PC-9 (cell line): ENCODE results near the gene ADAT3. TPM values are rescaled to one million over a fixed set of nuclear protein-coding genes. Genes with fewer than 3 reads are reported as not detected.
A peak's percentile ranks its signal among the peaks of the same experiment; 100 is the strongest.

Source experiments
- BruUV-seq: library from RNA; stranded (reverse); fragments of 400-500 nt; replicated peaks from 2 replicates; lab custom pipeline; 2021; lab: Mats Ljungman, UMichigan
- CTCF ChIA-PET: fragments of 300-600 bp; sonication (Branson Sonifier 250); formaldehyde crosslinking; loops from one replicate; lab custom pipeline; 2022; ENCODE audit warnings: antibody characterized with exemption; lab: Charles Lee
- POLR2A ChIA-PET: fragments of 300-600 bp; sonication (Branson Sonifier 250); formaldehyde crosslinking; loops from one replicate; lab custom pipeline; 2022; ENCODE audit warnings: antibody characterized with exemption; ENCODE audit not compliant: unreplicated experiment; lab: Charles Lee
- DNase-seq, 2 experiments: peaks; one replicate each; pipeline versions ENCODE4 v3.0.0 to v3.0.0-alpha.2; 2015 to 2022; ENCODE audit warnings: mixed read lengths in 1 of 2
- H2AFZ ChIP-seq: fragments of 200-600 bp; sonication (generic); 2 replicates; pipeline ENCODE4 v1.8.1; 2017; ENCODE audit warnings: antibody characterized with exemption
- H3F3A ChIP-seq: fragments of 200-600 bp; sonication (generic); 2 replicates; pipeline ENCODE4 v1.8.1; 2017; ENCODE audit warnings: antibody characterized with exemption, mild to moderate bottlenecking, low read depth; ENCODE audit not compliant: insufficient read depth
- H3K27ac ChIP-seq: fragments of 200-600 bp; sonication (generic); 2 replicates; pipeline ENCODE4 v1.6.1; 2016; ENCODE audit warnings: mixed run types
- H3K27me3 ChIP-seq: fragments of 200-600 bp; sonication (generic); 2 replicates; pipeline ENCODE4 v1.6.1; 2016; ENCODE audit warnings: low read depth, mixed run types; ENCODE audit not compliant: insufficient read depth
- H3K36me3 ChIP-seq: fragments of 200-600 bp; sonication (generic); 2 replicates; pipeline ENCODE4 v1.6.1; 2016; ENCODE audit warnings: low read depth, mixed run types
- H3K4me1 ChIP-seq: fragments of 200-600 bp; sonication (generic); replicated peaks from 2 replicates; pipeline ENCODE4 v1.6.1; 2016; ENCODE audit warnings: mixed run types; ENCODE audit not compliant: insufficient read depth
- H3K4me2 ChIP-seq: fragments of 200-600 bp; sonication (generic); 2 replicates; pipeline ENCODE4 v1.6.1; 2017; ENCODE audit warnings: mixed run types
- H3K4me3 ChIP-seq: fragments of 200-600 bp; sonication (generic); 2 replicates; pipeline ENCODE4 v1.6.1; 2016; ENCODE audit warnings: mixed run types
- H3K79me2 ChIP-seq: fragments of 200-600 bp; sonication (generic); 2 replicates; pipeline ENCODE4 v1.6.1; 2017; ENCODE audit warnings: low read depth, mixed run types
- H3K9me2 ChIP-seq: fragments of 200-600 bp; sonication (generic); 2 replicates; pipeline ENCODE4 v1.8.1; 2017; ENCODE audit warnings: mild to moderate bottlenecking; ENCODE audit not compliant: insufficient read depth
- H3K9me3 ChIP-seq: fragments of 200-600 bp; sonication (generic); 2 replicates; pipeline ENCODE4 v1.8.1; 2016; ENCODE audit warnings: low read depth; ENCODE audit not compliant: insufficient read depth
- H4K20me1 ChIP-seq: fragments of 200-600 bp; sonication (generic); 2 replicates; pipeline ENCODE4 v1.8.1; 2017; ENCODE audit not compliant: insufficient read depth
- EZH2 ChIP-seq: fragments of 200-600 bp; sonication (generic); IDR thresholded peaks from 2 replicates; pipeline ENCODE4 v1.8.0; 2017; ENCODE audit warnings: antibody characterized with exemption, low read depth
- intact Hi-C: fragments of 100-400 bp; cut with micrococcal nuclease; formaldehyde crosslinking; loops from one replicate; pipeline ENCODE4 v1.10.0; 2022; ENCODE audit not compliant: unreplicated experiment
- total RNA-seq: library from RNA; stranded (reverse); gene quantifications from 2 replicates; pipeline ENCODE4 v1.2.3, GENCODE V29; 2021
- TF ChIP-seq, protein P1 (sequence below): fragments of 200-600 bp; sonication (generic); conservative IDR thresholded peaks from 2 replicates; pipeline ENCODE4 v1.6.1; 2017; ENCODE audit warnings: mixed run types, antibody characterized with exemption, mild to moderate bottlenecking, moderate library complexity

The ADAT3 gene
- total RNA-seq, 1 experiment from 2014 or later, result 7.8 TPM

DNA sequence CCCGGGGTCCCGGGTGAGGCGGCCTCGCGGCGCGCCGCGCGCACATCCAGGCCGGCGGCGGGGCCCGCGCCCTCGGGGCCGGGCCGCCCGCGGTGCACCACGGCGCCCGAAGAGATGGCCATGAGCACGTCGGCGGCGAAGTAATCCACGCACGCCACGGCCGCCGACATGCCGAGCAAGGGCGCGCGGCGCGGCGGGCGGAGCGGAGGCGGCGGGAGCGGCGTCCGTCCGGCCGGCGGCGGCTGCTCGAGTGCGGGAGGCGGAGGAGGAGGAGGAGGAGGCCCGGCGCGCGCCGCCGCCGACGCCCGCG, 41.9 kb upstream of the ADAT3 start, which contains the start of gene KLF16:
Gene KLF16, minus strand, starts transcription at position 252 of the 310 bp plus-strand sequence. Its CDS starts 82 bp downstream, at position 170.
- POLR2A ChIA-PET, result no interaction called here
- peaks cover 43% of the 10 kb centered on the region for H3K79me2 ChIP-seq
- CTCF ChIA-PET, result no interaction called here
- peaks cover 30% of the 10 kb centered on the region for H4K20me1 ChIP-seq
- H3K9me3 ChIP-seq, result no peaks in the 10 kb centered on the region
- H2AFZ ChIP-seq, result peak within 1 kb of the TSS; percentile 79
- no peaks in the 10 kb centered on the region for H3F3A ChIP-seq
- no TSS peak for BruUV-seq
- intact Hi-C loops, result no loop called here
- peak within 1 kb of the TSS; percentile 83 for H3K27ac ChIP-seq
- no peak for DNase-seq
- peaks cover 10% of the 10 kb centered on the region; the same call in 1 of the 2 replicates for H3K4me1 ChIP-seq
- peak within 1 kb of the TSS; percentile 93 for H3K4me2 ChIP-seq
- no peaks in the 10 kb centered on the region for H3K27me3 ChIP-seq
- TF ChIP-seq EZH2, result no peak
- TF ChIP-seq, protein P1, sequence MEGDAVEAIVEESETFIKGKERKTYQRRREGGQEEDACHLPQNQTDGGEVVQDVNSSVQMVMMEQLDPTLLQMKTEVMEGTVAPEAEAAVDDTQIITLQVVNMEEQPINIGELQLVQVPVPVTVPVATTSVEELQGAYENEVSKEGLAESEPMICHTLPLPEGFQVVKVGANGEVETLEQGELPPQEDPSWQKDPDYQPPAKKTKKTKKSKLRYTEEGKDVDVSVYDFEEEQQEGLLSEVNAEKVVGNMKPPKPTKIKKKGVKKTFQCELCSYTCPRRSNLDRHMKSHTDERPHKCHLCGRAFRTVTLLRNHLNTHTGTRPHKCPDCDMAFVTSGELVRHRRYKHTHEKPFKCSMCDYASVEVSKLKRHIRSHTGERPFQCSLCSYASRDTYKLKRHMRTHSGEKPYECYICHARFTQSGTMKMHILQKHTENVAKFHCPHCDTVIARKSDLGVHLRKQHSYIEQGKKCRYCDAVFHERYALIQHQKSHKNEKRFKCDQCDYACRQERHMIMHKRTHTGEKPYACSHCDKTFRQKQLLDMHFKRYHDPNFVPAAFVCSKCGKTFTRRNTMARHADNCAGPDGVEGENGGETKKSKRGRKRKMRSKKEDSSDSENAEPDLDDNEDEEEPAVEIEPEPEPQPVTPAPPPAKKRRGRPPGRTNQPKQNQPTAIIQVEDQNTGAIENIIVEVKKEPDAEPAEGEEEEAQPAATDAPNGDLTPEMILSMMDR, result no peak
- no peaks in the 10 kb centered on the region for H3K36me3 ChIP-seq
- peak within 1 kb of the TSS; percentile 81 for H3K4me3 ChIP-seq
- H3K9me2 ChIP-seq, result no peaks in the 10 kb centered on the region

DNA sequence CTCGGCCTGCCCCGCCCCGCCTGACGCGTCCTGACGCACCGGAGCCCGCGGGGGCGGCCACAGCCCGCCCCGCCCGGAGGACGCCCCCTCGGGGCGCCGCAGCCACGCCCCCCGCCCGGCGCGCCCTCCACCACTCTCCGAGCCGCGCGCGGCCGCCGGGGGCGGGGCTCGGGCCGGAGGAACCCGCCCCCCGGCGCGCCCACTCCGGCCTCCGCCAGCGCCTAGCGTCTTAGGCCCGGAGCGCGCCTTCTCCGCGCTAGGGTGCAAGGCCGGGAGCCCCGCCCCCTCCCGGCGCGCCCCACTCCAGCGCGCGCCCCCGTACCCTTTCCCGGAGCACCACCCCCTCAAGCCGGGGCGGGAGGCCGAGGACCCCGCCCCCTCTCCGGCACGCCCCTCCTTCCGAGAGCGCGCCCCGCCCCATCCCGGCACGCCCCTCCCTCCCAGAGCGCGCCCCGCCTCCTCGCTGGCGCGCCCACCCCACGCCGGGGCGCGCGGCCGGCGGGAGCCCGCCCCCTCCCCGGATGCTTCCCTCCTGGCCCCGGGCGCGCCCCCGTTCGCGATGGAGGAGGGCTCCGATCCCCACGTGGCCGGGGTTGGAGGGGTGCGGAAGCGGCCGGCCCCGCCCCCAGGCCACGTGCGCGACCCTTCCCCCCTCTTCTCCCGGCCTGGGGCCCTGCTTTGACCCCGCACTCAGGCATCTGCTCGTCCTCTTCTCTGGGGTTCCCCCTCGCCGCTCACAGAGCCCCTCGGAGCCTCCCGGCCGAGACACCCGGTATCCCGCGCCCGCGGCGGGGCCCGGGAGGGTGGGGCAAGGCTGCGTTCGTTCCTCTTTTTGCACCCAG, 41.3 kb upstream of the ADAT3 start:
- ChIA-PET POLR2A (interaction anchor here (0.6 kb wide), 1 partner anchor 11 kb away, joined by 6 read pairs; no protein-coding TSS in a partner anchor), CTCF (interaction anchor here (0.9 kb wide), 1 partner anchor 33 kb away, joined by 4 read pairs; no protein-coding TSS in a partner anchor)
- no peaks in the 10 kb centered on the region for H3F3A ChIP-seq
- peak overlapping the region; percentile 79 for H2AFZ ChIP-seq
- H4K20me1 ChIP-seq, result peaks cover 24% of the 10 kb centered on the region
- H3K27ac ChIP-seq, result peak overlapping the region; percentile 83
- intact Hi-C loops, result loop anchor here (2.0 kb wide), 1 partner anchor 41 kb away; the partner anchor contains the start of genes ADAT3 and SCAMP4
- H3K4me1 ChIP-seq, result peaks cover 10% of the 10 kb centered on the region; the same call in 1 of the 2 replicates
- no peaks in the 10 kb centered on the region for H3K9me3 ChIP-seq
- peak overlapping the region; percentile 87 for H3K4me2 ChIP-seq
- H3K9me2 ChIP-seq, result no peaks in the 10 kb centered on the region
- TF ChIP-seq, protein P1, result no peak
- no peak for TF ChIP-seq EZH2
- no TSS peak for BruUV-seq
- peak; percentile 70 to 90 for DNase-seq
- H3K27me3 ChIP-seq, result no peaks in the 10 kb centered on the region
- peak overlapping the region; percentile 78 for H3K4me3 ChIP-seq
- no peaks in the 10 kb centered on the region for H3K36me3 ChIP-seq
- peaks cover 37% of the 10 kb centered on the region for H3K79me2 ChIP-seq

DNA sequence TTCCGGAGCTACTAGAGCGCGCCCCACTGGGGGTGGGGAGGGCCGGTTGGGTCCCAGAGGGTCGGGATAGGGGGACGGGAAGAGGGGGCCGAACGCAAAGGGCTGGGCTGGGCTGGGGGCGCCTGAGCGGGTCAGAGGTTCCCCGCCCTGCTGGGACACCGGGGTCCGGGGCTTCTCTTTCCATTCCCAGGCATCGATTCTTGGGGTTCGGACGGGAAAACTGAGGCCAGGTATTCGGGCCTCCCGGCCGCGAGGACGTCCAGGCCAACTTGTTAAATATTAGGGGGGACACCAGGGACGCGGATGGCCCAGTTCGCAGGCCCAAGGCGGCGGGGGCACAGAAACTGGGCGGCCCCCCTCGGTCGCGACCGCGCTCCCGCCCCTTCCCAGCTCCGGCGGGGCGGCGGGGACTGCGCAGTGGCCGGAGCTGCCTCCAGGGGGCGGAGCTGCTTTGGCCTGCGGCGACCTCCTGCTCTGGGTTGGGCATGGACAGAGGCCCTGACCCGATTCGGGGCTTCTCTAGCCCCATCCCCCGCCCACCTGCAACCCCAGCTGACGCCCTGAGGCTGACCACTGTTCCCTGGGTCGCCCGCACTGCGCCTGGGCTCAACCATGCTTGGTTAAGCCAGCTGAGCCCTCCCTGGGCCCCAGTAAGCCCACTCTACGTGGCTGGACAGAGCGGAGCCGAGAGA, 40.6 kb upstream of the ADAT3 start:
- Histone ChIP-seq H3K4me3 (peak overlapping the region; percentile 78), H2AFZ (peak overlapping the region; percentile 79), H3K27me3 (no peaks in the 10 kb centered on the region), H3K9me3 (no peaks in the 10 kb centered on the region), H3K36me3 (no peaks in the 10 kb centered on the region), H3K27ac (peak overlapping the region; percentile 83), H3K4me2 (peak overlapping the region; percentile 87), H3F3A (no peaks in the 10 kb centered on the region), H4K20me1 (peaks cover 19% of the 10 kb centered on the region), H3K79me2 (peaks cover 30% of the 10 kb centered on the region), H3K9me2 (no peaks in the 10 kb centered on the region), H3K4me1 (peaks cover 10% of the 10 kb centered on the region; the same call in 1 of the 2 replicates)
- peak in 1 of 2 experiments; percentile 76 for DNase-seq
- no peak for TF ChIP-seq EZH2
- TF ChIP-seq, protein P1, result peak; percentile 71
- ChIA-PET CTCF (interaction anchor here (0.9 kb wide), 1 partner anchor 32 kb away, joined by 4 read pairs; no protein-coding TSS in a partner anchor), POLR2A (interaction anchor here (0.6 kb wide), 1 partner anchor 10 kb away, joined by 6 read pairs; no protein-coding TSS in a partner anchor)
- intact Hi-C loops, result loop anchor here (2.0 kb wide), 1 partner anchor 40 kb away; the partner anchor contains the start of genes ADAT3 and SCAMP4
- TSS peak; percentile 62 for BruUV-seq
